GM10266 (cell line): ENCODE data around the gene ABCA13.

Source experiments
- DNase-seq: peaks from one replicate; pipeline ENCODE4 v3.0.0; 2012; ENCODE audit errors: extremely low spot score
- CTCF ChIP-seq: IDR thresholded peaks from 2 replicates; pipeline ENCODE4 v1.5.1; 2012; ENCODE audit warnings: mild to moderate bottlenecking, low read depth; ENCODE audit not compliant: control insufficient read depth, insufficient read depth; ENCODE audit errors: missing control alignments

Gene ABCA13

GRCh38 chr7:48414011-48414732, 242.9 kb downstream of the ABCA13 start:
- no peak for DNase-seq
- TF ChIP-seq CTCF = no peak

DNA sequence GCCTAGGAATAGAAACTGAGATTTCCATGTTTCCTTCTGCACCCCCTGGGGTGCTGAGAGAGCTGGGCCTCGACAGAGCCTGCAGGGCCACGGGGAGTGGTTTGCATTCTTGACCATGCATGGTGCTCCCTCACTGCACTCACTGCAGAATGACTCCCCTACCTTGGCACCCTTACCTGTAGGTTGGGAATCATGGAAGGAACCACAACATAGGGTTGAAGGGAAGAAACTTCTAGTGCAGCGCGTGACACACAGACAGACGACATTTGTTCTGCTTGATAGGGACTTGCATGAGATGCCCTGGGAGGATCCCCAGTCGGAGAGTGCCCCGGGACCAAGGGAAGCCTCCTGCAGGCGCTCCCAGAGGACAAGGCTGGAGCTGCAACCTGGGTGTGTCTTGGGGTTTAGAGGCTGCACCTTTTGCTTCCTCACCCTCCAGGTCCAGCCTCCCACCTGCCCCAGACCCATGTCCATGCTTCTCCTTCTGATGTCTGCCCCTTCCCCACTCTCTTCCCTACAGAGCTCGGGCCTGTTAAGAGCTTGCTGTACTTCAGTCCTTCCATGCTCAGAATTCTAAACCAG, 245.2 kb downstream of the ABCA13 start:
- DNase-seq = no peak
- TF ChIP-seq CTCF = no peak

DNA sequence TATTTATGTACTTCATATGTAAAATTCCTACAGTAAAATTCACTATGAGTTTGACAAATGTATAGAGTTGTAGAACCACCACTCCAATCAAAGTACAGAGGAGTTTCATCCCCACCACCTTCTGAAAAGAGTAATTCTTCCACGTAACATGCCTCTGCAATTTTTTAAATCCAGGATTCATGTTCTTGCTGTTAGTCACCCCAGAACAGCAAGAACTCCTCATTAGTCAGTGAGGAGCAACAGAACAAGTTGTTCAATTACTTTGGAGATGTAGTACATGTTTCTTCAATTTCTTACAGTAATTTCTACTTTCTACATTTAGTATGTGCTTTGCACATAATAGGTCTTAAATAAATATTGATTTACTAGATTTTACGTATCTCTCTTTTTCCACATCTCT, 248.1 kb downstream of the ABCA13 start:
- no peak for DNase-seq
- TF ChIP-seq CTCF = no peak

DNA sequence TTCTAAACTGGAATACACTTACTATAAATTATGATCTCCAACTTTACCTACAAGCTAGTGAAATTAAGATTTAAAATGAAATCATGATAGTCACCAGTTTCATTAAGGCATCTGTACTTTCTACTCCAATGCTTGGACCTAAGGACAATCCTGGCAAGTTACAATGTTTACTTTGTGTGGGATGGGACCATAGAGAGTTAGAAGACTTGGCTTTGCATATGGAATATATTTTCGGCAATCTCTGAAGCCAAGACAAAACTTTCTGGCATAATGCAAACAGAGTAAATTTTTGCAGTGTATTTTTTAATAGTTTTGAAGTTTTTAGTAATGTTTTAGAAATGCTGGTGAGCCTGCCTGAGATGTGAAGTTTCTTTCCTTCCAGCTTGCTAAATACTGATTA, 248.9 kb downstream of the ABCA13 start:
- DNase-seq = no peak
- no peak for TF ChIP-seq CTCF

- no peak for TF ChIP-seq CTCF
- no peak for DNase-seq
Observed at GRCh38 chr7:48421357-48421756, 250.1 kb downstream of the ABCA13 start.

DNA sequence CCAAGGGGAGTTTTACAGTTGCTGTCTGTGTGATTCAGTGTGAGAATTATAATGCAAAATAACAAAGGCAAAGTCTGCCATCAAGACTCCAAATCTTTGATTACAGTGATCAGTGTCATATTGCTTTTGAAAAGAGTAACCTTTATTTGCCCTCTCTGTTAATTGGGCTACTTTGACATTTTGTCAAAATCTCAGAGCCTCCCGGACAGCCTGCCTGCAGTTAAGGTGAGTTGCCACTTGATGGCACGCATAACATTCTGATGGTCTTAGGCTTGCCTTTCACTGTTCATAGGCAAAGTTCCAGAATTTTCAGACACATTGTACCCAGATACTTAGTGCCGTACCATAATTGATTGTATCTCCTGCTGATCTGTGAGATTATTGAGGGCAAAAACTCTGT, 253.5 kb downstream of the ABCA13 start:
- DNase-seq = no peak
- peak; percentile 46 for TF ChIP-seq CTCF

DNA sequence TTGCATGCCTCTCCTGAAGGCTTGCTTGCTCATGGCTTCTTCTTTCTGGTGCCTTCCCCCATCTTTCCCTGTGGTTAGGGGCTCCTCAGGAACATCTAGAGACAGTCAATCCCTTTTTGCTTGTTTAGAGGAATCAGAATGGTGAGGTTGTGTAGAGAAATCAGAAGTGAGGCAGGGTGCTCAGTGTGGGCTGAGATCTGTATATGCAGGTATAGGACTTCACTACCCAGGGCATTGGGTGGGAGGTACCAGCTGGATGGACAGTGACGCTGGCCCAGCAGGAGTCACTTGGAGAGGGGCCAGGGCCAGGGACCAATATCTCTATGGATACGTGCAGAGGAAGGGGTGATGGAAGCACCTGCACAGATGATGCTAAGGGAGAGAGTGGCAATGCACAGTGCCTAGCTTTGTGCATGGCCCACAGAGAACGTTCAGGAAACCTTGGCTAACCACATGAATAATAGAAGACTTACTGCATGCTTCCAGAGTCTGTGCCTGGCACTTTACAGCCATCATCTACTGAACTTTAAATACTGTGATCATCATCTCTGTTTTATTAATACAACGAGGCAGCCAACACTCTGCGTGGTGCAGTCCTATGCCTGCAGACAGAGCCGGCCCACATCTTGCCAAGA, 255.2 kb downstream of the ABCA13 start:
- no peak for TF ChIP-seq CTCF
- no peak for DNase-seq
